Activated naive CD8-positive, alpha-beta T cell treated with anti-CD3 and anti-CD28 coated beads, Interleukin-2, amount 50 U/mL, for 24 hours (primary cell): Measurements from ENCODE around the gene PPP4R4.
"Not testable (repeated sequence)": the region's sequence is repeated elsewhere in the genome, so short reads cannot be mapped to it uniquely, and the experiment has no call there.

Source experiments
- ATAC-seq: fragments of 150-1000 bp; cut with Tn5 transposase; one replicate; pipeline ENCODE4 v1.10.0; 2021
- DNase-seq: peaks from one replicate; pipeline ENCODE4 v3.0.0; 2021
- H3K27ac Mint-ChIP-seq: one replicate; pipeline ENCODE4 v1.8.0; 2021; ENCODE audit warnings: mild to moderate bottlenecking, mixed read lengths
- H3K27me3 Mint-ChIP-seq: one replicate; pipeline ENCODE4 v1.8.0; 2021; ENCODE audit warnings: mixed read lengths
- H3K36me3 Mint-ChIP-seq: one replicate; pipeline ENCODE4 v1.8.0; 2021; ENCODE audit warnings: low read depth, mixed read lengths
- H3K4me1 Mint-ChIP-seq: one replicate; pipeline ENCODE4 v1.8.0; 2021; ENCODE audit warnings: mixed read lengths
- H3K4me3 Mint-ChIP-seq: one replicate; pipeline ENCODE4 v1.8.0; 2021; ENCODE audit warnings: mild to moderate bottlenecking, moderate library complexity, mixed read lengths
- H3K9me3 Mint-ChIP-seq: one replicate; pipeline ENCODE4 v1.8.0; 2021; ENCODE audit warnings: mixed read lengths

PPP4R4 gene

GRCh38 chr14:94291159-94291905 is 117.2 kb downstream of the PPP4R4 start:
- Mint-ChIP-seq H3K4me1 (no peaks in the 10 kb centered on the region), H3K9me3 (peaks cover 2% of the 10 kb centered on the region), H3K36me3 (no peaks in the 10 kb centered on the region), H3K4me3 (no peak overlapping the region), H3K27ac (no peak overlapping the region), H3K27me3 (no peaks in the 10 kb centered on the region)
- ATAC-seq (no peak), DNase-seq (no peak)

- no peak overlapping the region for H3K4me3 Mint-ChIP-seq
- no peak overlapping the region for H3K27ac Mint-ChIP-seq
- DNase-seq (no peak), ATAC-seq (no peak)
- H3K36me3 Mint-ChIP-seq, result no peaks in the 10 kb centered on the region
- peaks cover 7% of the 10 kb centered on the region for H3K9me3 Mint-ChIP-seq
- H3K4me1 Mint-ChIP-seq, result no peaks in the 10 kb centered on the region
- no peaks in the 10 kb centered on the region for H3K27me3 Mint-ChIP-seq
Observed at GRCh38 chr14:94291906-94292525, 117.9 kb downstream of the PPP4R4 start.

DNA sequence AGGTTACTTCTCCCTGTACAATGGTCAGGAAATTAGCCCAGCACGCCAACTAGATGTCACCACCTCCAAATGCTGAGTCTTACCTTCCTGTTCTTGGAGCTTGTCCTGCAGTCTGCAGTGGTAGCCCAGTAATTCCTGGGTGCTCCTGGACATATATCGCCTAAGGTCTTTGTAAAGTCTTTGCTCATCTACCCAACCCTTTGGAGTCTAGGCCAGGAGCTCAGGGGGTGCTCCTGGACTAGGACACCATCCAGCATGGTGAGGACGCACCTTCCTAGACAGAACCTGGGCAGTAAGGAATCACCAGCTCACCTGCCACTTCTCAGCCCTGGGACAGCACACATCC is 118.4 kb downstream of the PPP4R4 start:
- H3K9me3 Mint-ChIP-seq, result peaks cover 7% of the 10 kb centered on the region
- peaks cover 3% of the 10 kb centered on the region for H3K27me3 Mint-ChIP-seq
- no peak overlapping the region for H3K27ac Mint-ChIP-seq
- ATAC-seq, result no peak
- H3K4me3 Mint-ChIP-seq, result no peak overlapping the region
- no peaks in the 10 kb centered on the region for H3K4me1 Mint-ChIP-seq
- DNase-seq, result no peak
- no peaks in the 10 kb centered on the region for H3K36me3 Mint-ChIP-seq

DNA sequence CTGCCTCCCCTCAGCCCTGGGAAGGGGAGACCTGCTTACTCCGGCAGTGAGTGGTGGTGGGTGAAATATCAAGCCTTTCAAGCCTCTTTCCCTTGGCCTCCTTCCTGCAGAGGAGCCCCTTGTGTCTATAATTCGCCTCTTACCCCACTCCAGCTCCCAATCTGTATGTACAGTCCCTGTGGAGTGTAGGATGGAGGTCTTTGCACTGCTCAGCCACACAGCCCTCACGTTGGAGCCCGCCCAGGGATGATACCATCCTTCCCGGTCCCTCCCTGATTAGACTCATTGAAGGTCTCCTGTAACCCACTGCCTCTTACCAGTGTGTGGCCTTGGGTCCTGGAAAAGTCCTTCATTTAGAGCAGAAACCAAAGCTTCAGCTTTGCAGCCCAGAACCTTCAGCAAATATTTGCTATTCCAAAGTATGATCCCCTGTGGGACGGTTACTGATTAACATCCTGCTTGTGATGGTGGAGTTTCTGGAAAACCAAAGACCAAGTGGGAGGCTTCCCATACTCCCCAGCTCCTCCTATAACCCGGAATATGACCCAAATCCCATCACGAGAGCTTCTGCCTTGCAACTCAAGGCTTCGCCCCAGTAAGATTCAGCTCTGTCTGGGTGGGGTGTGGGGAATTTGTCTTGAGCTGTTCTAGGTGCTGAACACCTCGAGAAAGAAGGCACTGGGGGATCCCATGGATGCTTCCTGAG is 118.9 kb downstream of the PPP4R4 start, which contains the start of gene SERPINA10:
SERPINA10 (minus strand) TSS at position 397 of the 706 bp plus-strand sequence. CDS start 2,675 bp downstream, outside the sequence.
- Mint-ChIP-seq H3K27me3 (peaks cover 3% of the 10 kb centered on the region), H3K36me3 (no peaks in the 10 kb centered on the region), H3K4me1 (no peaks in the 10 kb centered on the region), H3K4me3 (no peak within 1 kb of the TSS), H3K27ac (no peak within 1 kb of the TSS), H3K9me3 (peaks cover 7% of the 10 kb centered on the region)
- ATAC-seq (no peak), DNase-seq (no peak)

- Mint-ChIP-seq H3K36me3 (no peaks in the 10 kb centered on the region), H3K4me3 (no peak overlapping the region), H3K27ac (no peak overlapping the region), H3K27me3 (peaks cover 3% of the 10 kb centered on the region), H3K4me1 (no peaks in the 10 kb centered on the region), H3K9me3 (peaks cover 7% of the 10 kb centered on the region)
- ATAC-seq (no peak), DNase-seq (no peak)
Observed at GRCh38 chr14:94293578-94293924, 119.4 kb downstream of the PPP4R4 start.

- Mint-ChIP-seq H3K27me3 (peaks cover 3% of the 10 kb centered on the region), H3K4me1 (no peaks in the 10 kb centered on the region), H3K36me3 (no peaks in the 10 kb centered on the region), H3K27ac (no peak overlapping the region), H3K9me3 (peaks cover 7% of the 10 kb centered on the region), H3K4me3 (no peak overlapping the region)
- no peak for DNase-seq
- no peak for ATAC-seq
Observed at GRCh38 chr14:94295360-94296180, 121.4 kb downstream of the PPP4R4 start.

DNA sequence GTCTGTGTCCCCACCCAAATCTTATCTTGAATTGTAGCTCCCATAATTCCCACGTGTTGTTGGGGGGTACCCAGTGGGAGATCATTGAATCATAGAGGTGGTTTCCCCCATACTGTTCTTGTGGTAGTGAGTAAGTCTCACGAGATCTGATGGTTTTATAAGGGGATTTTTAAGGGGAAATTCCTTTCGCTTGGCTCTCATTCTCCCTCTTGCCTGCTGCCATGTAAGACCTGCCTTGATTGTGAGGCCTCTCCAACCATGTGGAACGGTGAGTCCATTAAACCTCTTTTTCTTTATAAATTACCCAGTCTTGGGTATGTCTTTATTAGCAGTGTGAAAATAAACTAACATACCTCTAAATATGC is 122.0 kb downstream of the PPP4R4 start:
- not testable (repeated sequence) for H3K36me3 Mint-ChIP-seq, H3K9me3 Mint-ChIP-seq, H3K4me1 Mint-ChIP-seq, H3K27me3 Mint-ChIP-seq, DNase-seq, H3K27ac Mint-ChIP-seq, H3K4me3 Mint-ChIP-seq, ATAC-seq

DNA sequence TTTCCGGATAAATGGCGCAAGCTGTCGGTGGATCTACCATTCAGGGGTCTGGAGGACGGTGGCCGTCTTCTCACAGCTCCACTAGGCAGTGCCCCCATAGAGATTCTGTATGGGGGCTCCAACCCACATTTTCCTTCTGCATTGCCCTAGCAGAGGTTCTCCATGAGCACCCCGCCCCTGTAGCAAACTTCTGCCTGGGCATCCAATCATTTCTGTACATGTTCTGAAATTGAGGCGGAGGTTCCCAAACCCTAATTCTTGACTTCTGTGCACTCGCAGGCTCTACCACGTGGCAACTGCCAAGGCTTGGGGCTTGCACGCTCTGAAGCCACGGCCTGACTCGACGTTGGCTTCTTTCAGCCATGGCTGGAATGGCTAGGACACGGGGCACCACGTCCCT is 124.0 kb downstream of the PPP4R4 start:
- no peak overlapping the region for H3K27ac Mint-ChIP-seq
- no peak overlapping the region for H3K4me3 Mint-ChIP-seq
- H3K27me3 Mint-ChIP-seq, result peaks cover 3% of the 10 kb centered on the region
- H3K4me1 Mint-ChIP-seq, result no peaks in the 10 kb centered on the region
- ATAC-seq, result no peak
- DNase-seq, result no peak
- no peaks in the 10 kb centered on the region for H3K36me3 Mint-ChIP-seq
- peaks cover 7% of the 10 kb centered on the region for H3K9me3 Mint-ChIP-seq

GRCh38 chr14:94303111-94303510 is 129.0 kb downstream of the PPP4R4 start:
- H3K9me3 Mint-ChIP-seq, result peaks cover 5% of the 10 kb centered on the region
- no peak for ATAC-seq
- peaks cover 2% of the 10 kb centered on the region for H3K27me3 Mint-ChIP-seq
- DNase-seq, result no peak
- H3K4me3 Mint-ChIP-seq, result no peak overlapping the region
- H3K36me3 Mint-ChIP-seq, result no peaks in the 10 kb centered on the region
- H3K27ac Mint-ChIP-seq, result no peak overlapping the region
- H3K4me1 Mint-ChIP-seq, result no peaks in the 10 kb centered on the region

- H3K36me3 Mint-ChIP-seq, result no peaks in the 10 kb centered on the region
- H3K27ac Mint-ChIP-seq, result no peak overlapping the region
- H3K4me1 Mint-ChIP-seq, result no peaks in the 10 kb centered on the region
- H3K4me3 Mint-ChIP-seq, result no peak overlapping the region
- H3K9me3 Mint-ChIP-seq, result peaks cover 16% of the 10 kb centered on the region
- H3K27me3 Mint-ChIP-seq, result peaks cover 8% of the 10 kb centered on the region
- DNase-seq (no peak), ATAC-seq (no peak)
Observed at GRCh38 chr14:94304243-94304642, 130.1 kb downstream of the PPP4R4 start.

GRCh38 chr14:94305620-94306019 is 131.5 kb downstream of the PPP4R4 start:
- no peaks in the 10 kb centered on the region for H3K4me1 Mint-ChIP-seq
- no peaks in the 10 kb centered on the region for H3K36me3 Mint-ChIP-seq
- H3K27ac Mint-ChIP-seq, result no peak overlapping the region
- DNase-seq, result no peak
- H3K9me3 Mint-ChIP-seq, result peaks cover 17% of the 10 kb centered on the region
- peaks cover 8% of the 10 kb centered on the region for H3K27me3 Mint-ChIP-seq
- H3K4me3 Mint-ChIP-seq, result no peak overlapping the region
- no peak for ATAC-seq

GRCh38 chr14:94306047-94306978 is 132.2 kb downstream of the PPP4R4 start:
- no peak for ATAC-seq
- Mint-ChIP-seq H3K36me3 (no peaks in the 10 kb centered on the region), H3K4me3 (no peak overlapping the region), H3K27ac (no peak overlapping the region), H3K27me3 (peaks cover 8% of the 10 kb centered on the region), H3K4me1 (no peaks in the 10 kb centered on the region), H3K9me3 (peaks cover 17% of the 10 kb centered on the region)
- DNase-seq, result no peak

GRCh38 chr14:94307410-94307992 is 133.4 kb downstream of the PPP4R4 start:
- no peak for ATAC-seq
- no peak overlapping the region for H3K27ac Mint-ChIP-seq

More at GRCh38 chr14:94307410-94307992, 133.4 kb downstream of the PPP4R4 start:
- no peak for DNase-seq
- Mint-ChIP-seq H3K27me3 (peaks cover 8% of the 10 kb centered on the region), H3K4me3 (no peak overlapping the region), H3K36me3 (no peaks in the 10 kb centered on the region), H3K4me1 (no peaks in the 10 kb centered on the region), H3K9me3 (peaks cover 17% of the 10 kb centered on the region)
